Stimulated activated naive CD8-positive, alpha-beta T cell treated with anti-CD3 and anti-CD28 coated beads, Interleukin-15, Interleukin-2, amounts not matched to agents 100 ng/mL and 50 ng/mL, for 24 hours (primary cell): ENCODE results near the gene HSF2BP.
"Not testable (repeated sequence)": the region's sequence is repeated elsewhere in the genome, so short reads cannot be mapped to it uniquely, and the experiment has no call there.

Source experiments
- H3K27ac Mint-ChIP-seq: one replicate; pipeline ENCODE4 v1.8.0; 2021; ENCODE audit warnings: mild to moderate bottlenecking, mixed read lengths
- H3K27me3 Mint-ChIP-seq: one replicate; pipeline ENCODE4 v1.8.0; 2021; ENCODE audit warnings: mixed read lengths
- H3K36me3 Mint-ChIP-seq: one replicate; pipeline ENCODE4 v1.8.0; 2021; ENCODE audit warnings: low read depth, mixed read lengths
- H3K4me1 Mint-ChIP-seq: one replicate; pipeline ENCODE4 v1.8.0; 2021; ENCODE audit warnings: low read depth, mixed read lengths
- H3K4me3 Mint-ChIP-seq: one replicate; pipeline ENCODE4 v1.8.0; 2021; ENCODE audit warnings: mild to moderate bottlenecking, mixed read lengths
- H3K9me3 Mint-ChIP-seq: one replicate; pipeline ENCODE4 v1.8.0; 2021; ENCODE audit warnings: mixed read lengths

Gene HSF2BP

DNA sequence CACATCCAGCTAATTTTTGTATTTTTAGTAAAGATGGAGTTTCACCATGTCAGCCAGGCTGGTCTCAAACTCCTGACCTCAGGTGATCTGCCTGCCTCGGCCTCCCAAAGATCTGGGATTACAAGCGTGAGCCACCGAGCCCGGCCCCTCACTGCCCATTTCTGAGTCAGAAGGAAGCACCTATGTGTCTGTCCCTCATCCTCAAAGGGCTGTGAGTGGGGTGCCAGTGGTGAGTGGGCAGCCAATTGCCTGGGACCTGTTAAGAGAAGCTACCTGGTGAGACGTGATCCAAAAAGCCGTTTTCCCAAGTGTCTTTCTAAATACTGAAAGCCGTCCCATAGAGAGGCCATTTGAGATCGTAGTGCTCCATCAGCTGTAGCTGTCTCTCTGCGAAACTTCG, 32.5 kb upstream of the HSF2BP start:
- H3K27ac Mint-ChIP-seq: no peak overlapping the region
- H3K4me3 Mint-ChIP-seq: no peak overlapping the region
- no peaks in the 10 kb centered on the region for H3K27me3 Mint-ChIP-seq
- no peaks in the 10 kb centered on the region for H3K9me3 Mint-ChIP-seq
- H3K36me3 Mint-ChIP-seq: peaks cover 71% of the 10 kb centered on the region
- H3K4me1 Mint-ChIP-seq: no peaks in the 10 kb centered on the region

DNA sequence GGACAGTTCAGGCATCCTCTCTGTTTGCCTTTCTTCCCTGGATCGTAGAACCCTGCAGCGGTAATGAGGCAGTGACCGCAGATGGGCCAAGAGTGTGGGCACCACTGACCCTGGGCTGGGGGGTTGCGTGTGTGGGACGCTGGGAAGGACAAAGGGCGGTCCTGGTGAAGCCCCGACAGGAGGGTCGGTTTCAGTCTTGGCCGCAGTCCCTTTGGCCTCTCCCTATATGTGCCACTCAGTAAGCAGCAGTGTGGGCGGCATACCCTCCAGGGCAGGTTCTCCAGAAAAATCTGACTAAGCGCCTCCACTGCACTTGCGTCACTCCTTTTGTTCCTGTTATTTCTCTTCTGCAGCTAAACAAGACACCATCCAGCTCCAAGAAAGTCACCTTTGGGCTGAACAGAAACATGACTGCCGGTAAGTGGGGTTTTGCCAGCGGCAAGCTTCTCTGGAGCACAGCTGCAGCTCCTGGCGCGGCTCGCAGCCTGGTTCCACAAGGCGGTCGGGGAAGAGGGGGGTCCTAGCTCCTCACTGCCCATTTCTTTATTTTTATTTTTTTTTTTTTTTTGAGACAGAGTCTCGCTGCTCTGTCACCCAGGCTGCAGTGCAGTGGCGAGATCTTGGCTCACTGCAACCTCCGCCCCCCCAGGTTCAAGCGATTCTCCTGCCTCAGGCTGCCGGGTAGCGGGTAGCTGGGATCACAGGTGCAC, 32.0 kb upstream of the HSF2BP start:
- H3K9me3 Mint-ChIP-seq: no peaks in the 10 kb centered on the region
- no peaks in the 10 kb centered on the region for H3K4me1 Mint-ChIP-seq
- no peak overlapping the region for H3K27ac Mint-ChIP-seq
- no peak overlapping the region for H3K4me3 Mint-ChIP-seq
- peaks cover 71% of the 10 kb centered on the region for H3K36me3 Mint-ChIP-seq
- H3K27me3 Mint-ChIP-seq: no peaks in the 10 kb centered on the region

GRCh38 chr21:43690346-43690745, 31.1 kb upstream of the HSF2BP start:
- Mint-ChIP-seq H3K4me1 (no peaks in the 10 kb centered on the region), H3K27ac (no peak overlapping the region), H3K36me3 (peaks cover 69% of the 10 kb centered on the region), H3K9me3 (no peaks in the 10 kb centered on the region), H3K27me3 (no peaks in the 10 kb centered on the region), H3K4me3 (no peak overlapping the region)

DNA sequence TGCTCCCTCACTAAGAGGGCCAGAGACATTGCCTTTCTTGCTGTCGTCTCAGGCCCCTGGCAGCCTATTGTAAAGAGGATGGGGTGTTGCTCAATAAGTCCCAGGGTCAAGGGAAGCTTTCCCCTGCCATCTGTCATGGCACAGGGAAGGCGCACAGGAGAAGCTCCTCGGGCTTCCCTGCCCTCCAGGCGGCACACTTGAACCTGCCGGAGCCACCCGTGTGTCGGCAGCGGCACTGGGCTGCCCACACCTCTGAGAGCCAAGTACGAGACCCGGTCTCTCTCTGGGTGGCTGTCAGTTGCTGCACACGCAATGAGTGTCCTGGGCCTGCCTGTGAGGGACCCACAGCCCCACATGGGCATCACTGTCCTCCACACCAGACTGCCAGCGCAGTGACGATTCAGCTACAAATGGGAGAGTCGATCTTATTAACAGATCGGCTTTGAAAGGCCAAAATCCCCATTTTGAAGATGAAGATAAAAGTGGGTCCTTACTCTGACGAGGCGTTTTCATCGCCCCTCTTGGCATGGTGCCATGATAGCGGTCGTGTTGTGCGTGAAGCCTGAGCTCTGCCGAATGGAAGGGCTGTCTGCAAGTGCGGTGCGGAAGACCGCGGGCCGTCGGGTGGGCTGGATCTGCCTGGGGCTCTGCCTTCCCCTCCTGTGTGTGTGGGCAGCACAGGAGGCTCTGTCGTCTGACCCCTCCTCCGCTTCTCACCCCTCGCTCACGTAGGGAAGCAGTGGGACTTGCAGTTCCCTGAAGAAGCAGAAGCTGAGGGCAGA, 30.5 kb upstream of the HSF2BP start:
- no peaks in the 10 kb centered on the region for H3K27me3 Mint-ChIP-seq
- H3K4me1 Mint-ChIP-seq: no peaks in the 10 kb centered on the region
- no peak overlapping the region for H3K4me3 Mint-ChIP-seq
- no peaks in the 10 kb centered on the region for H3K9me3 Mint-ChIP-seq
- H3K27ac Mint-ChIP-seq: no peak overlapping the region
- H3K36me3 Mint-ChIP-seq: peaks cover 69% of the 10 kb centered on the region

GRCh38 chr21:43688906-43689305, 29.6 kb upstream of the HSF2BP start:
- no peaks in the 10 kb centered on the region for H3K27me3 Mint-ChIP-seq
- H3K4me3 Mint-ChIP-seq: no peak overlapping the region
- H3K4me1 Mint-ChIP-seq: no peaks in the 10 kb centered on the region
- H3K36me3 Mint-ChIP-seq: peaks cover 70% of the 10 kb centered on the region
- no peaks in the 10 kb centered on the region for H3K9me3 Mint-ChIP-seq
- no peak overlapping the region for H3K27ac Mint-ChIP-seq

- H3K9me3 Mint-ChIP-seq: no peaks in the 10 kb centered on the region
- no peaks in the 10 kb centered on the region for H3K27me3 Mint-ChIP-seq
- peaks cover 68% of the 10 kb centered on the region for H3K36me3 Mint-ChIP-seq
- no peak overlapping the region for H3K4me3 Mint-ChIP-seq
- no peaks in the 10 kb centered on the region for H3K4me1 Mint-ChIP-seq
- H3K27ac Mint-ChIP-seq: no peak overlapping the region
Measured at GRCh38 chr21:43687566-43688399, 28.5 kb upstream of the HSF2BP start.

DNA sequence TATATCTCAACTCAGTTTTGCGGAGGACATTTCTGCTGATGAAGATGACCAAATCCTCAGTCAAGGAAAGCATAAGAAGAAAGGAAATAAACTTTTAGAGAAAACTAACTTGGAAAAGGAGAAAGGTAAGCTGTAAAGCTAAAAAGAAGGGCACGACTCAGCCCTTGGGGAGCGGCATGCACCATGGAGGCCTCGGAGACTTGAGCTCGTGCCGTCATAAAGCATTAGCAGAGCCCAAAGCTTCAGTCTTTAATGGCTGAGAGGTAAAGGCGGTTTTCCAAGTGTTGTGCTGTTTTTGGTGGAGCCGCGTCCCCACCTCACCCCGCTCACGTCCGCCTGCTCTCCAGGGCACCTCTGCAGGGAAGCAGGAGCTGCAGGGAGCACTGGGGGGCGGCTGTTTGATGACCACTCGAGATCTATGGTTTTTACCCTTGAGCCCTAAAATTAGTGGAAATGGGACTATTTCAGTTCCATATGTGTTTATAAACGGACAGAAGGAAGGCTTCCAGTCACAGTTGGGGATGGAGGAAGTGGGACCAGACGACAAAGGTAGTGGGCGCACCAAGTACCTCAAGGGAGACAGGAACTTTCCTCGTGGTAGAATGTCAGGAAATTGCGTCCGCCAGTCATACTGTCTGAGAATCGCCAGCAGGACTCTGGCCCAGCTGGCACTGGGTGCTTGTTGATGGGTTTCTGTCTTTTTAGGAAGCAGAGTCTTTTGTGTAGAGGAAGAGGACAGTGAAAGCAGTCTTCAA, 27.7 kb upstream of the HSF2BP start:
- Mint-ChIP-seq H3K4me3 (no peak overlapping the region), H3K36me3 (peaks cover 69% of the 10 kb centered on the region), H3K4me1 (no peaks in the 10 kb centered on the region), H3K27ac (no peak overlapping the region), H3K27me3 (no peaks in the 10 kb centered on the region), H3K9me3 (no peaks in the 10 kb centered on the region)

DNA sequence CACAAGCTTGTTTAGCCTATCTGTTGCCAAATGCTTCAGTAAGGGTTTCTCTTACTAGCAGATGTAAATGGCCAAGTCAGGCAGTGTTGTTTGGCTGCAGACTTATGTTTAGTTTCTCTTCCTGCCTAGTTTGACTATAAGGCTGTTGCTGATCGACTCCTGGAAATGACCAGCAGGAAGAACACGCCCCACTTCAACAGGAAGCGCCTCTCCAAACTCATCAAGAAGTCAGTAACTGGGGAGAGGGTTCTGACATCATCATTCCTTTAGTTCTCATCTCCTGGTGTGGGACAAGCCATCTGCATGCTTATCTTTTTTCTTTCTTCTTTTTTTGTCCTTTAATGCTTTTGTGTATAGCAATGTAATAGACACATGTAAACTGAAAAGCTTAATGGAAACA, 25.1 kb upstream of the HSF2BP start:
- H3K27me3 Mint-ChIP-seq: no peaks in the 10 kb centered on the region
- H3K9me3 Mint-ChIP-seq: no peaks in the 10 kb centered on the region
- H3K4me1 Mint-ChIP-seq: no peaks in the 10 kb centered on the region
- H3K36me3 Mint-ChIP-seq: peaks cover 60% of the 10 kb centered on the region
- no peak overlapping the region for H3K4me3 Mint-ChIP-seq
- H3K27ac Mint-ChIP-seq: no peak overlapping the region

DNA sequence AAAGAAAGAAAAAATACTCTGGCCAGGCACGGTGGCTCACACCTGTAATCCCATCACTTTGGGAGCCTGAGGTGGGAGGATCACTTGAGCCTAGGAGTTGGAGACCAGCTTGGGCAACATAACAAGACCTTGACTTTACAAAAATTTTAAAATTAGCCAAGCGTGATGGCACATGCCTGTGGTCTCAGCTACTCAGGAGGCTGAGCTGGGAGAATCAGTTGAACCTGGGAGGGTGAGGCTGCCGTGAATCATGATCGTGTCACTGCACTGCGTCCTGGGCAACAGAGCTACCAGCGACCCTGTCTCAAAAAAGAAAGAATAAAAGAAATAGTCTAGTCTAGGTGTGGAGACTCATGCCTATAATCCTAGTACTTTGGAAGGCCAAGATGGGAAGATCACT, 22.4 kb upstream of the HSF2BP start:
- H3K36me3 Mint-ChIP-seq: peaks cover 77% of the 10 kb centered on the region
- H3K4me1 Mint-ChIP-seq: no peaks in the 10 kb centered on the region
- no peak overlapping the region for H3K4me3 Mint-ChIP-seq
- H3K27me3 Mint-ChIP-seq: no peaks in the 10 kb centered on the region
- no peak overlapping the region for H3K27ac Mint-ChIP-seq
- no peaks in the 10 kb centered on the region for H3K9me3 Mint-ChIP-seq

DNA sequence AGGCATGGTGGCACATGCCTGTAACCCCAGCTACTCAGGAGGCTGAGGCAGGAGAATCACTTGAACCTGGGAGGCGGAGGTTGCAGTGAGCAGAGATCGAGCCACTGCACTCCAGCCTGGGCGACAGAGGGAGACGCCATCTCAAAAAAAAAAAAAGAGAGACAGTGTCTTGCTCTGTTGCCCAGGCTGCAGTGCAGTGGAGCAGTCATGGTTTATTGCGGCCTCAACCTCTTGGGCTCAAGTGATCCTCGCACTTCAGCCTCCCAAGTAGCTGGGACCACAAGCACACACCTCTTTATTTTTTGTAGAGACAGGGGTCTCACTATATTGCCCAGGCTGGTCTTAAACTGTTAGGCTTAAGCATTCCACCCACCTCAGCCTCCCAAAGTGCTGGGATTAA, 21.1 kb upstream of the HSF2BP start:
- not testable (repeated sequence) for H3K4me1 Mint-ChIP-seq, H3K9me3 Mint-ChIP-seq, H3K27me3 Mint-ChIP-seq, H3K27ac Mint-ChIP-seq, H3K4me3 Mint-ChIP-seq
- H3K36me3 Mint-ChIP-seq: peaks cover 79% of the 10 kb centered on the region

DNA sequence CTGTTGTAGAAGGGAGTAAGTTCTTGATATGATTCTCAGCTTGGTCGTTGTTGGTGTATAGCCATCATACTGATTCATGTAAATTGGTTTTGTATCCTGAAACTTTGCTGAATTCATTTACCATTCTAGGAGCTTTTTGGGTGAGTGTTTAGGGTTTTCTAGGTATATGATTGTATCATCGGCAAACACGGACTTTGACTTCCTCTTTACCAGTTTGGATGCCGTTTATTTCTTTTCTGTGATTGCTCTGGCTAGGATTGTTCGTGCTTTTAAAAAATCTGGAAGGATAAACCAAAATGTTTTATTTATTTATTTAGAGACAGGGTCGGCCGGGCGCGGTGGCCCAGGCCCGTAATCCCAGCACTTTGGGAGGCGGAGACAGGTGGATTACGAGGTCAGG, 20.7 kb upstream of the HSF2BP start:
- H3K27me3 Mint-ChIP-seq: no peaks in the 10 kb centered on the region
- H3K27ac Mint-ChIP-seq: no peak overlapping the region
- no peak overlapping the region for H3K4me3 Mint-ChIP-seq
- no peaks in the 10 kb centered on the region for H3K4me1 Mint-ChIP-seq
- H3K36me3 Mint-ChIP-seq: peaks cover 79% of the 10 kb centered on the region
- H3K9me3 Mint-ChIP-seq: no peaks in the 10 kb centered on the region

GRCh38 chr21:43676391-43676790, 17.1 kb upstream of the HSF2BP start:
- Mint-ChIP-seq H3K4me1 (no peaks in the 10 kb centered on the region), H3K27ac (no peak overlapping the region), H3K9me3 (no peaks in the 10 kb centered on the region), H3K36me3 (peaks cover 77% of the 10 kb centered on the region), H3K27me3 (no peaks in the 10 kb centered on the region), H3K4me3 (no peak overlapping the region)

- Mint-ChIP-seq H3K4me1 (no peaks in the 10 kb centered on the region), H3K27me3 (no peaks in the 10 kb centered on the region), H3K27ac (no peak overlapping the region), H3K4me3 (no peak overlapping the region), H3K36me3 (peaks cover 80% of the 10 kb centered on the region), H3K9me3 (no peaks in the 10 kb centered on the region)
Measured at GRCh38 chr21:43675871-43676270, 16.6 kb upstream of the HSF2BP start.

GRCh38 chr21:43669828-43670605, 10.7 kb upstream of the HSF2BP start:
- Mint-ChIP-seq H3K36me3 (peaks cover 65% of the 10 kb centered on the region), H3K27me3 (no peaks in the 10 kb centered on the region), H3K4me3 (no peak overlapping the region), H3K27ac (no peak overlapping the region), H3K4me1 (peaks cover 23% of the 10 kb centered on the region), H3K9me3 (peaks cover 4% of the 10 kb centered on the region)
